Trophoblast cell (in vitro differentiated cells and primary cell): ENCODE data around the gene ASIC4.

Experiments used
- DNase-seq, 2 donors: peaks; one replicate each; pipeline ENCODE4 v3.0.0-alpha.2; 2016
- H2AFZ ChIP-seq: 2 replicates; pipeline ENCODE4 v1.6.1; 2013; ENCODE audit warnings: low read length, moderate library complexity, mild to moderate bottlenecking; ENCODE audit not compliant: insufficient read depth, poor library complexity
- H2AK5ac ChIP-seq: 2 replicates; pipeline ENCODE4 v1.6.1; 2013; ENCODE audit warnings: mild to moderate bottlenecking, low read length
- H2BK120ac ChIP-seq: 2 replicates; pipeline ENCODE4 v1.6.1; 2013; ENCODE audit warnings: low read length, mild to moderate bottlenecking, moderate library complexity; ENCODE audit not compliant: insufficient read depth, poor library complexity
- H2BK12ac ChIP-seq: 2 replicates; pipeline ENCODE4 v1.6.1; 2013; ENCODE audit warnings: mild to moderate bottlenecking, low read length, moderate library complexity
- H2BK5ac ChIP-seq: 2 replicates; pipeline ENCODE4 v1.6.1; 2013; ENCODE audit warnings: low read length, low read depth, moderate library complexity, mild to moderate bottlenecking; ENCODE audit not compliant: poor library complexity
- H3K14ac ChIP-seq: 2 replicates; pipeline ENCODE4 v1.6.1; 2013; ENCODE audit warnings: mild to moderate bottlenecking, low read length
- H3K18ac ChIP-seq: 2 replicates; pipeline ENCODE4 v1.6.1; 2013; ENCODE audit warnings: mild to moderate bottlenecking, low read length
- H3K23ac ChIP-seq: 2 replicates; pipeline ENCODE4 v1.6.1; 2013; ENCODE audit warnings: low read length
- H3K27ac ChIP-seq: 2 replicates; pipeline ENCODE4 v1.5.1; 2013; ENCODE audit warnings: low read depth, mild to moderate bottlenecking, inconsistent platforms, low read length, moderate library complexity
- H3K27me3 ChIP-seq: 2 replicates; pipeline ENCODE4 v1.6.1; 2013; ENCODE audit warnings: inconsistent platforms, mild to moderate bottlenecking, low read length, moderate library complexity; ENCODE audit not compliant: insufficient read depth
- H3K36me3 ChIP-seq, 2 experiments: 1 replicate in 1 of 2; 2 replicates in 1 of 2; pipeline ENCODE4 v1.6.1; 2013; ENCODE audit warnings: low read length in 2 of 2, mild to moderate bottlenecking in 2 of 2, moderate library complexity in 1 of 2; ENCODE audit not compliant: insufficient read depth in 2 of 2, control insufficient read depth in 1 of 2
- H3K4ac ChIP-seq: 2 replicates; pipeline ENCODE4 v1.6.1; 2013; ENCODE audit warnings: low read depth, mild to moderate bottlenecking, low read length, moderate library complexity
- H3K4me1 ChIP-seq, 2 experiments: 1 replicate in 1 of 2; 2 replicates in 1 of 2; pipeline ENCODE4 v1.6.1; 2013; ENCODE audit warnings: low read length in 2 of 2, mild to moderate bottlenecking in 2 of 2, moderate library complexity in 1 of 2; ENCODE audit not compliant: insufficient read depth in 2 of 2, control insufficient read depth in 1 of 2
- H3K4me2 ChIP-seq: 2 replicates; pipeline ENCODE4 v1.6.1; 2013; ENCODE audit warnings: inconsistent platforms, mild to moderate bottlenecking, low read length, moderate library complexity
- H3K4me3 ChIP-seq: 2 replicates; pipeline ENCODE4 v1.5.1; 2013; ENCODE audit warnings: mild to moderate bottlenecking, low read depth, low read length, inconsistent platforms
- H3K79me1 ChIP-seq: one replicate; pipeline ENCODE4 v1.6.1; 2013; ENCODE audit warnings: low read length
- H3K79me2 ChIP-seq: 2 replicates; pipeline ENCODE4 v1.6.1; 2013; ENCODE audit warnings: low read length, mild to moderate bottlenecking; ENCODE audit not compliant: control insufficient read depth, insufficient read depth, poor library complexity
- H3K9ac ChIP-seq: 2 replicates; pipeline ENCODE4 v1.6.1; 2013; ENCODE audit warnings: mild to moderate bottlenecking, low read length
- H3K9me3 ChIP-seq: 2 replicates; pipeline ENCODE4 v1.6.1; 2013; ENCODE audit warnings: low read depth, mild to moderate bottlenecking, control low read depth, inconsistent platforms, low read length; ENCODE audit not compliant: insufficient read depth
- H4K12ac ChIP-seq: 2 replicates; pipeline ENCODE4 v1.6.1; 2013; ENCODE audit warnings: low read depth, mild to moderate bottlenecking, low read length, moderate library complexity
- H4K8ac ChIP-seq: 2 replicates; pipeline ENCODE4 v1.6.1; 2013; ENCODE audit warnings: low read depth, mild to moderate bottlenecking, low read length, moderate library complexity
- H4K91ac ChIP-seq: one replicate; pipeline ENCODE4 v1.6.1; 2013; ENCODE audit warnings: low read depth, mild to moderate bottlenecking, low read length, moderate library complexity
- WGBS: extraction: QIAGEN DNeasy Blood & Tissue Kit; methylation state at CpG from one replicate; pipeline ENCODE4 v1.1.7; 2013; ENCODE audit warnings: missing lambda C conversion rate; ENCODE audit not compliant: insufficient read length, insufficient coverage; ENCODE audit errors: extremely low coverage; 5-methylcytosine and 5-hydroxymethylcytosine counted together

ASIC4 gene

DNA sequence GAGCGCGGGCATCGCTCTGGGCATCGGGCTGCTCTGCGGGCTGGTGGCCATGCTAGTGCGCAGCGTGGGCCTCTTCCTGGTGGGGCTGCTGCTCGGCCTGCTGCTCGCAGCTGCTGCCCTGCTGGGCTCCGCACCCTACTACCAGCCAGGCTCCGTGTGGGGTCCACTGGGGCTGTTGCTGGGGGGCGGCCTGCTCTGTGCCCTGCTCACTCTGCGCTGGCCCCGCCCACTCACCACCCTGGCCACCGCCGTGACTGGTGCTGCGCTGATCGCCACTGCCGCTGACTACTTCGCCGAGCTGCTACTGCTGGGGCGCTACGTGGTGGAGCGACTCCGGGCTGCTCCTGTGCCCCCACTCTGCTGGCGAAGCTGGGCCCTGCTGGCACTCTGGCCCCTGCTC is 33.3 kb downstream of the ASIC4 start:
- WGBS: no CpG with 5 or more reads among the region's 26 CpGs
- no peak for DNase-seq

DNA sequence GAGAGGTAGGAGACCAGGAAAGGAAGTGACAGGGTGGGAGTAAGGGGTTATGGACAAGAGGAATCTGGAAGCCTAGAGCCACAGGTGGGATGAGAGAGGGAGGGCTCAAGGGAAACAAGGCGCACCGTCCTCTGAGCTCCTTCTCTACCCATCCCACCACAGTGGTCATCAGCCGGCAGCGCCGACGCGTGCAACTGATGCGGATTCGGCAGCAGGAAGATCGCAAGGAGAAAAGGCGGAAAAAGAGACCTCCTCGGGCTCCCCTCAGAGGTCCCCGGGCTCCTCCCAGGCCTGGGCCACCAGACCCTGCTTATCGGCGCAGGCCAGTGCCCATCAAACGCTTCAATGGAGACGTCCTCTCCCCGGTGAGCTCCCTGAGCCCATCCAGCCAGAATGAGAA is 34.7 kb downstream of the ASIC4 start:
- H4K91ac ChIP-seq: no peak overlapping the region
- H4K12ac ChIP-seq: no peak overlapping the region
- no peak overlapping the region for H3K23ac ChIP-seq
- no peak overlapping the region for H2BK12ac ChIP-seq
- no peak overlapping the region for H4K8ac ChIP-seq
- no peak overlapping the region for H2AK5ac ChIP-seq
- no peaks in the 10 kb centered on the region for H3K36me3 ChIP-seq
- no peak overlapping the region for H3K4me3 ChIP-seq
- H3K27ac ChIP-seq: no peak overlapping the region
- no CpG with 5 or more reads among the region's 18 CpGs for WGBS
- H3K14ac ChIP-seq: no peak overlapping the region
- H2BK5ac ChIP-seq: no peak overlapping the region
- H3K4me1 ChIP-seq: peaks cover 15 to 18% of the 10 kb centered on the region in 2 experiments
- no peak overlapping the region for H3K9ac ChIP-seq
- no peaks in the 10 kb centered on the region for H3K9me3 ChIP-seq
- peaks cover 2% of the 10 kb centered on the region for H3K79me1 ChIP-seq
- DNase-seq: no peak
- H2AFZ ChIP-seq: no peak overlapping the region
- no peak overlapping the region for H3K18ac ChIP-seq
- no peak overlapping the region for H3K4me2 ChIP-seq
- no peaks in the 10 kb centered on the region for H3K79me2 ChIP-seq
- H3K27me3 ChIP-seq: no peaks in the 10 kb centered on the region
- H2BK120ac ChIP-seq: no peak overlapping the region
- H3K4ac ChIP-seq: no peak overlapping the region

More for the DNA sequence above, 33.3 kb downstream of the ASIC4 start:
- no peak overlapping the region for H2AK5ac ChIP-seq
- H3K14ac ChIP-seq: no peak overlapping the region
- H3K36me3 ChIP-seq: no peaks in the 10 kb centered on the region
- H3K27ac ChIP-seq: no peak overlapping the region
- H3K27me3 ChIP-seq: no peaks in the 10 kb centered on the region
- H4K91ac ChIP-seq: no peak overlapping the region
- H4K8ac ChIP-seq: no peak overlapping the region
- H3K79me2 ChIP-seq: peaks cover 6% of the 10 kb centered on the region
- H2AFZ ChIP-seq: no peak overlapping the region
- H2BK120ac ChIP-seq: no peak overlapping the region
- no peak overlapping the region for H3K4ac ChIP-seq
- no peaks in the 10 kb centered on the region for H3K9me3 ChIP-seq
- H3K4me3 ChIP-seq: no peak overlapping the region
- no peak overlapping the region for H3K23ac ChIP-seq
- no peak overlapping the region for H3K4me2 ChIP-seq
- no peak overlapping the region for H3K18ac ChIP-seq
- no peak overlapping the region for H4K12ac ChIP-seq
- H2BK12ac ChIP-seq: no peak overlapping the region
- H2BK5ac ChIP-seq: no peak overlapping the region
- peaks cover 9% of the 10 kb centered on the region for H3K79me1 ChIP-seq
- peaks cover 9 to 13% of the 10 kb centered on the region in 2 experiments for H3K4me1 ChIP-seq
- H3K9ac ChIP-seq: no peak overlapping the region

DNA sequence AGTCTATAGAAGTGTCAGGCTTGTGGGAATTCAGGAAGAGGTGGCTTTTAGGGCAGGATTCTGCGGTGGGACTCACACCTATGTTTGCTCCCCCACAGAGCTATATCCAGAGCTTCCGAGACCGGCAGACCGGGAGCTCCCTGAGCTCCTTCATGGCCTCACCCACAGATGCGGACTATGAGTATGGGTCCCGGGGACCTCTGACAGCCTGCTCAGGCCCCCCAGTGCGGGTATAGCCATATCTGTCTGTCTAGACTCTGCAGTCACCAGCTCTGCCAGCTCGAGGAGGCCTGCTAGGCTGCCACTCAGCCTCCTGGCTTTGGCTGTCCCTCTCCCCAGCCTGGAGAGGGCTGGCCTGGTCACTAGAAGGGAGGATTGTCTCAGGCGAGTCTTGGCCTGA is 35.3 kb downstream of the ASIC4 start:
- no peak overlapping the region for H3K9ac ChIP-seq
- peaks cover 1 to 6% of the 10 kb centered on the region in 2 experiments for H3K36me3 ChIP-seq
- no peak overlapping the region for H2BK12ac ChIP-seq
- no peak overlapping the region for H3K4me2 ChIP-seq
- no peaks in the 10 kb centered on the region for H3K79me2 ChIP-seq
- H4K8ac ChIP-seq: no peak overlapping the region
- no peak overlapping the region for H3K23ac ChIP-seq
- peaks cover 12 to 13% of the 10 kb centered on the region in 2 experiments for H3K4me1 ChIP-seq
- no peak overlapping the region for H4K91ac ChIP-seq
- WGBS: no CpG with 5 or more reads among the region's 9 CpGs
- H3K9me3 ChIP-seq: no peaks in the 10 kb centered on the region
- peaks cover 2% of the 10 kb centered on the region for H3K79me1 ChIP-seq
- no peak overlapping the region for H3K27ac ChIP-seq
- no peak overlapping the region for H3K14ac ChIP-seq
- no peak overlapping the region for H3K4ac ChIP-seq
- no peak overlapping the region for H4K12ac ChIP-seq
- no peak overlapping the region for H2BK120ac ChIP-seq
- H2AFZ ChIP-seq: no peak overlapping the region
- no peaks in the 10 kb centered on the region for H3K27me3 ChIP-seq
- H2AK5ac ChIP-seq: no peak overlapping the region
- H3K18ac ChIP-seq: no peak overlapping the region
- H2BK5ac ChIP-seq: no peak overlapping the region
- H3K4me3 ChIP-seq: no peak overlapping the region
- DNase-seq: no peak

DNA sequence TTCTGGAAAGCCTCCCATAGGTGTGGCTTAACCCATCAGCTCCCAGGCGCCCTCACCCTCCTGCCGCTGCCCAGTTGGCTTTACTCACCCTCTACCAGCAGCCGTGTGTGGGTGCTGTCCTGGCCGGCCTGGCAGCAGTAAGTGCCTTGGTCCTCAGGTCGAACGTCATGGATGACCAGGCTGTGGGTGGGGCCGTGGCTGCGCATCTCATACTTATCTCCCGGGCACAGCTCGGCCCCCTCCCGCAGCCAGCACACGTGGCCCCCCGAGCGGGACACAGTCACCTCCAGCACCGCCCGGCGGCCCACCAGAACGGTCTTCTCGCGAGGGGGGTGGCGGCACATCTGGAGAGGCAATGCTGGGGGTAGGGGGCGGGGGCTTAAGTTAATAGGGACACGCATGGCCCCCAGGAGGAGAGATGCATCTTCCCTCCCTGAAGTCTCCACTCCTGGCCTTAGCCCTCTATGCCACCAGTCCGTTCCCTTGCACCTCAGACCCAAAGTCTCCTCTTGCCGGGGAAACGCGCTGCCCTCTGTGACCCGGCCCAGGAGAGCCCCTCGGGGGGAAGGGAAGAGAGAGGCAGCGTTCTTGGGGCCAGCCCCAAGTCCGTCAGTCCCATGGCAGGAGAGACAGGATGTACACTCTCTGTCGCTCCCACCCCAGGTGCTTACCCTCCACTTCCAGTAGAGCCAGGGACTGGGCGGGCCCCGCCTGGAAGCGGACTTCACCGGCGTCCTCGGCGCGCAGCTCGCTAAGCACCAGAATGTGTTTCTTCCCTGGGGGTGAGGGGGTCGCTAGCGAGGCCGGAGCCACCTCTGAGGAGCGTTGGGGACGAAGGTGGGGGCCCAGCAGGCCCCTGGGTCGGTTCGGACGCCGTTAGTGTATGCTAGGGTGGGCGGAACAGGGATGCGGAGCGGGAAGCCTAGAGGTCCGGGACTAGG is 37.4 kb downstream of the ASIC4 start:
- H3K4me2 ChIP-seq: peak overlapping the region; percentile 99
- H3K4me3 ChIP-seq: peak overlapping the region; percentile 54
- no peak overlapping the region for H2BK120ac ChIP-seq
- no peak overlapping the region for H3K14ac ChIP-seq
- no peak overlapping the region for H3K9ac ChIP-seq
- no peak overlapping the region for H4K12ac ChIP-seq
- WGBS: no CpG with 5 or more reads among the region's 54 CpGs
- peak overlapping the region; percentile 30 for H4K91ac ChIP-seq
- H2BK5ac ChIP-seq: no peak overlapping the region
- no peak overlapping the region for H3K4ac ChIP-seq
- peak overlapping the region; percentile 8 for H2AFZ ChIP-seq
- peak overlapping the region; percentile 4 for H4K8ac ChIP-seq
- peaks cover 12 to 13% of the 10 kb centered on the region in 2 experiments for H3K4me1 ChIP-seq
- peaks cover 15 to 21% of the 10 kb centered on the region in 2 experiments for H3K36me3 ChIP-seq
- no peaks in the 10 kb centered on the region for H3K9me3 ChIP-seq
- H3K79me2 ChIP-seq: no peaks in the 10 kb centered on the region
- no peak overlapping the region for H2AK5ac ChIP-seq
- H3K27ac ChIP-seq: no peak overlapping the region
- H3K23ac ChIP-seq: no peak overlapping the region
- H3K27me3 ChIP-seq: no peaks in the 10 kb centered on the region
- DNase-seq: peak in 1 of 2 donors; percentile 24
- peak overlapping the region; percentile 6 for H3K18ac ChIP-seq
- H3K79me1 ChIP-seq: peaks cover 2% of the 10 kb centered on the region
- H2BK12ac ChIP-seq: no peak overlapping the region
